CD4-positive, CD25-positive, alpha-beta regulatory T cell (primary cell): Measurements from ENCODE around the gene SLC35E1. TPM values are rescaled to one million over a fixed set of nuclear protein-coding genes. Genes with fewer than 3 reads are reported as not detected.
A peak's percentile ranks its signal among the peaks of the same experiment; 100 is the strongest.

ENCODE experiments used
- ATAC-seq, 2 donors: fragments of 150-1000 bp; cut with Tn5 transposase; one replicate each; pipeline ENCODE4 v1.10.0; 2021; ENCODE audit warnings: low read depth in 2 of 2, moderate number of reproducible peaks in 2 of 2, moderate library complexity in 1 of 2
- DNase-seq, 3 donors: peaks; one replicate each; pipeline versions ENCODE4 v3.0.0 to v3.0.0-alpha.2; 2012 to 2022; ENCODE audit warnings: mixed read lengths in 1 of 3
- H3K27ac ChIP-seq: one replicate; pipeline ENCODE4 v1.7.0; 2013; ENCODE audit warnings: mild to moderate bottlenecking, low read length; ENCODE audit not compliant: insufficient read depth, poor library complexity, severe bottlenecking
- H3K27me3 ChIP-seq: one replicate; pipeline ENCODE4 v1.7.0; 2013; ENCODE audit warnings: low read length; ENCODE audit not compliant: control insufficient read depth, insufficient read depth
- H3K36me3 ChIP-seq: one replicate; pipeline ENCODE4 v1.7.0; 2013; ENCODE audit warnings: mild to moderate bottlenecking, low read length, moderate library complexity; ENCODE audit not compliant: control insufficient read depth, insufficient read depth
- H3K4me1 ChIP-seq: 2 replicates; pipeline ENCODE4 v1.7.0; 2013; ENCODE audit warnings: mild to moderate bottlenecking, low read length; ENCODE audit not compliant: insufficient read depth, control insufficient read depth, poor library complexity, severe bottlenecking
- H3K4me3 ChIP-seq: one replicate; pipeline ENCODE4 v1.7.0; 2013; ENCODE audit warnings: low read depth, mild to moderate bottlenecking, low read length, moderate library complexity
- H3K9me3 ChIP-seq, 2 experiments: 1 replicate in 1 of 2; 2 replicates in 1 of 2; pipeline ENCODE4 v1.7.0; 2013; ENCODE audit warnings: low read length in 2 of 2, mild to moderate bottlenecking in 1 of 2, moderate library complexity in 1 of 2; ENCODE audit not compliant: control insufficient read depth in 2 of 2
- H3K27ac Mint-ChIP-seq, 3 donors: one replicate each; pipeline ENCODE4 v1.8.0; 2020 to 2022; ENCODE audit warnings: mild to moderate bottlenecking in 3 of 3, mixed read lengths in 3 of 3, moderate library complexity in 2 of 3
- H3K27me3 Mint-ChIP-seq: one replicate; pipeline ENCODE4 v1.8.0; 2022; ENCODE audit warnings: mild to moderate bottlenecking, mixed read lengths
- H3K36me3 Mint-ChIP-seq: one replicate; pipeline ENCODE4 v1.8.0; 2020; ENCODE audit warnings: mixed read lengths
- H3K4me1 Mint-ChIP-seq, 4 donors: one replicate each; pipeline ENCODE4 v1.8.0; 2020 to 2022; ENCODE audit warnings: mixed read lengths in 4 of 4, mild to moderate bottlenecking in 1 of 4
- H3K4me3 Mint-ChIP-seq, 4 donors: one replicate each; pipeline ENCODE4 v1.8.0; 2020 to 2022; ENCODE audit warnings: mild to moderate bottlenecking in 4 of 4, mixed read lengths in 4 of 4, moderate library complexity in 3 of 4
- H3K9me3 Mint-ChIP-seq, 7 donors: one replicate each; pipeline ENCODE4 v1.8.0; 2020 to 2022; ENCODE audit warnings: mixed read lengths in 7 of 7, mild to moderate bottlenecking in 3 of 7, moderate library complexity in 2 of 7
- polyA plus RNA-seq, 4 donors: library from polyadenylated mRNA; unstranded; fragments of 300-500 nt; fragmentation: Illumina TruSeq; gene quantifications; one replicate each; pipeline ENCODE4 v1.2.3, GENCODE V29; 2021
- total RNA-seq: library from RNA; stranded (reverse); gene quantifications from one replicate; pipeline ENCODE4 v1.2.3, GENCODE V29; 2022

The SLC35E1 gene
- total and polyA plus RNA-seq, 5 donors from 2014 or later, result 19.0 to 93.1 (median 28.2) TPM

GRCh38 chr19:16614941-16615340 lies 42.7 kb upstream of the SLC35E1 start:
- peak overlapping the region; percentile 47 to 91 (median 84) for H3K27ac Mint-ChIP-seq
- Histone ChIP-seq H3K36me3 (no peaks in the 10 kb centered on the region), H3K4me1 (peaks cover 30% of the 10 kb centered on the region), H3K4me3 (no peak overlapping the region), H3K9me3 (no peaks in the 10 kb centered on the region), H3K27ac (no peak overlapping the region), H3K27me3 (no peaks in the 10 kb centered on the region)
- H3K4me3 Mint-ChIP-seq, result peak overlapping the region in 3 of 4 donors; percentile 44 to 73 (median 56)
- DNase-seq (no peak), ATAC-seq (no peak)
- H3K27me3 Mint-ChIP-seq, result no peaks in the 10 kb centered on the region
- no peaks in the 10 kb centered on the region for H3K9me3 Mint-ChIP-seq
- H3K36me3 Mint-ChIP-seq, result peaks cover 4% of the 10 kb centered on the region
- H3K4me1 Mint-ChIP-seq, result peaks cover 6 to 89% (median 56%) of the 10 kb centered on the region in 4 donors

GRCh38 chr19:16613841-16614240 lies 41.6 kb upstream of the SLC35E1 start:
- H3K27me3 Mint-ChIP-seq, result no peaks in the 10 kb centered on the region
- H3K4me1 Mint-ChIP-seq, result peaks cover 7 to 87% (median 51%) of the 10 kb centered on the region in 4 donors
- no peak overlapping the region for H3K4me3 Mint-ChIP-seq
- peaks cover 4% of the 10 kb centered on the region for H3K36me3 Mint-ChIP-seq
- Histone ChIP-seq H3K36me3 (no peaks in the 10 kb centered on the region), H3K4me3 (no peak overlapping the region), H3K27ac (no peak overlapping the region), H3K27me3 (no peaks in the 10 kb centered on the region), H3K4me1 (peaks cover 25% of the 10 kb centered on the region), H3K9me3 (no peaks in the 10 kb centered on the region)
- H3K9me3 Mint-ChIP-seq, result no peaks in the 10 kb centered on the region
- ATAC-seq, result no peak
- no peak for DNase-seq
- peak overlapping the region in 2 of 3 donors; percentile 58 to 62 for H3K27ac Mint-ChIP-seq

DNA sequence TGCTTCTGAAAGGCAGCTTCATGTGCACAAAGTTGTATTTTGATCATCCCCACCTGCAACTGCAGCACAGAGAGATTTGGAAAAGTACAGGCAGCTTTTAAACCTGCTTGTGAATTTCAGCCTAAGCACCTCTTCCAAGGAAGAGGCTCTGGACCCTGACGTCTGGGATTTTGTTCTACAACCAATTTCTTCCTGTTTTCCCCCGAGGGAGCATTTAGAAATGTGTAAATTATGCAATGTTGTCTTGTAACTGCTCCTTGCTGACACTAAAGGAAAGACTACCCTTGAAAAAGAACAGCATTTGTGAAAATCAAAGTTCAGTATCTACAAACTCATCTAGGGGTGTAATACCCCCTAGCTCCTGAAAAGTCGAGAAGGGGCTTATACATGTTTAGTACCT lies 40.4 kb upstream of the SLC35E1 start:
- peak overlapping the region; percentile 9 to 75 (median 62) for H3K27ac Mint-ChIP-seq

GRCh38 chr19:16611121-16611520 lies 38.9 kb upstream of the SLC35E1 start:
- no peaks in the 10 kb centered on the region for H3K36me3 ChIP-seq
- H3K9me3 ChIP-seq, result no peaks in the 10 kb centered on the region
- H3K4me1 ChIP-seq, result peaks cover 22% of the 10 kb centered on the region
- DNase-seq (no peak), ATAC-seq (no peak)
- peaks cover 8% of the 10 kb centered on the region for H3K36me3 Mint-ChIP-seq
- H3K27me3 ChIP-seq, result no peaks in the 10 kb centered on the region
- no peak overlapping the region for H3K4me3 ChIP-seq
- no peaks in the 10 kb centered on the region for H3K27me3 Mint-ChIP-seq
- H3K4me1 Mint-ChIP-seq, result peaks cover 13 to 78% (median 46%) of the 10 kb centered on the region in 4 donors
- H3K27ac Mint-ChIP-seq, result peak overlapping the region; percentile 9 to 75 (median 68)
- H3K4me3 Mint-ChIP-seq, result no peak overlapping the region
- no peaks in the 10 kb centered on the region for H3K9me3 Mint-ChIP-seq
- H3K27ac ChIP-seq, result no peak overlapping the region

More for the DNA sequence above, 40.4 kb upstream of the SLC35E1 start:
- no peaks in the 10 kb centered on the region for H3K36me3 ChIP-seq
- H3K4me1 Mint-ChIP-seq, result peaks cover 13 to 87% (median 55%) of the 10 kb centered on the region in 4 donors
- no peaks in the 10 kb centered on the region for H3K27me3 Mint-ChIP-seq
- no peak overlapping the region for H3K4me3 ChIP-seq
- H3K36me3 Mint-ChIP-seq, result peaks cover 8% of the 10 kb centered on the region
- no peak for DNase-seq
- no peak overlapping the region for H3K27ac ChIP-seq
- peaks cover 25% of the 10 kb centered on the region for H3K4me1 ChIP-seq
- H3K9me3 ChIP-seq, result no peaks in the 10 kb centered on the region
- no peaks in the 10 kb centered on the region for H3K27me3 ChIP-seq
- H3K9me3 Mint-ChIP-seq, result no peaks in the 10 kb centered on the region
- no peak overlapping the region for H3K4me3 Mint-ChIP-seq
- ATAC-seq, result no peak

GRCh38 chr19:16609511-16610200 lies 37.4 kb upstream of the SLC35E1 start:
- Histone ChIP-seq H3K27me3 (no peaks in the 10 kb centered on the region), H3K4me1 (peaks cover 11% of the 10 kb centered on the region), H3K27ac (no peak overlapping the region), H3K9me3 (no peaks in the 10 kb centered on the region), H3K36me3 (no peaks in the 10 kb centered on the region), H3K4me3 (no peak overlapping the region)
- DNase-seq (no peak), ATAC-seq (no peak)
- Mint-ChIP-seq H3K36me3 (peaks cover 4% of the 10 kb centered on the region), H3K4me3 (no peak overlapping the region), H3K27ac (no peak overlapping the region), H3K4me1 (peaks cover 13 to 78% (median 44%) of the 10 kb centered on the region in 4 donors), H3K9me3 (no peaks in the 10 kb centered on the region), H3K27me3 (no peaks in the 10 kb centered on the region)

- peak overlapping the region in 1 of 4 donors; percentile 3 for H3K4me3 Mint-ChIP-seq
- H3K27ac ChIP-seq, result no peak overlapping the region
- no peaks in the 10 kb centered on the region for H3K9me3 Mint-ChIP-seq
- no peaks in the 10 kb centered on the region for H3K9me3 ChIP-seq
- no peaks in the 10 kb centered on the region for H3K36me3 ChIP-seq
- H3K4me3 ChIP-seq, result no peak overlapping the region
- peaks cover 11% of the 10 kb centered on the region for H3K4me1 ChIP-seq
- H3K36me3 Mint-ChIP-seq, result peaks cover 4% of the 10 kb centered on the region
- DNase-seq (no peak), ATAC-seq (no peak)
- H3K27me3 Mint-ChIP-seq, result no peaks in the 10 kb centered on the region
- peaks cover 13 to 73% (median 46%) of the 10 kb centered on the region in 4 donors for H3K4me1 Mint-ChIP-seq
- peak overlapping the region in 2 of 3 donors; percentile 75 to 89 for H3K27ac Mint-ChIP-seq
- H3K27me3 ChIP-seq, result no peaks in the 10 kb centered on the region
Observed at GRCh38 chr19:16608290-16608739, 36.1 kb upstream of the SLC35E1 start.

GRCh38 chr19:16607819-16608218 lies 35.6 kb upstream of the SLC35E1 start:
- Histone ChIP-seq H3K4me3 (no peak overlapping the region), H3K9me3 (no peaks in the 10 kb centered on the region), H3K27me3 (no peaks in the 10 kb centered on the region), H3K4me1 (peaks cover 11% of the 10 kb centered on the region), H3K27ac (no peak overlapping the region), H3K36me3 (no peaks in the 10 kb centered on the region)
- Mint-ChIP-seq H3K9me3 (no peaks in the 10 kb centered on the region), H3K27me3 (no peaks in the 10 kb centered on the region), H3K4me1 (peaks cover 13 to 69% (median 46%) of the 10 kb centered on the region in 4 donors), H3K4me3 (no peak overlapping the region), H3K36me3 (peaks cover 4% of the 10 kb centered on the region), H3K27ac (peak overlapping the region in 2 of 3 donors; percentile 75 to 89)
- DNase-seq (no peak), ATAC-seq (no peak)

DNA sequence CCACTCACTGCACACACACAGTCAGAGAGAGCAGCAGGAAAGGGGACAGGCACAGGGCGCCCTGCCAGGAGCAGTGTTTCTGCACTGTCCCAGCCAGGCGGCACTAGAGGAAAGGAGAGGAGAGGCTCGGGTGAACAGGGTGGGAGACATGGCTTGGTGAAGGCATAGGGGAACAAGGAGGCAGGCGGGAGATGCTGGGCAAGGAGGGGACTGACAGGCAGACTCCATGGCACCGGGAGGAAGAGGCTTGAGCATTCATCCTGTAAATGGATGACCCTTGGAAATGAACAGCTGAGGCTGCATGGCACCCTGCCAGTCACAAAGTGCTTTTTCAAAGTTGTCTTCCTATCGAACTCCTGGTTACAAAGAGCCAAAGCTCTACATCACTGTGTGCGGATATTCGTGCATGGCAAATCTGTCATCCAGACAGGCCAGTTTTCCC lies 33.4 kb upstream of the SLC35E1 start:
- ATAC-seq, result no peak
- H3K4me1 Mint-ChIP-seq, result peaks cover 7 to 64% (median 35%) of the 10 kb centered on the region in 4 donors

More for the DNA sequence above, 33.4 kb upstream of the SLC35E1 start:
- Histone ChIP-seq H3K4me3 (no peak overlapping the region), H3K4me1 (peaks cover 11% of the 10 kb centered on the region), H3K9me3 (no peaks in the 10 kb centered on the region), H3K36me3 (no peaks in the 10 kb centered on the region), H3K27ac (no peak overlapping the region), H3K27me3 (no peaks in the 10 kb centered on the region)
- no peaks in the 10 kb centered on the region for H3K9me3 Mint-ChIP-seq
- peak overlapping the region in 2 of 4 donors; percentile 50 to 61 for H3K4me3 Mint-ChIP-seq
- no peaks in the 10 kb centered on the region for H3K27me3 Mint-ChIP-seq
- DNase-seq, result no peak
- peaks cover 4% of the 10 kb centered on the region for H3K36me3 Mint-ChIP-seq
- peak overlapping the region; percentile 25 to 72 (median 58) for H3K27ac Mint-ChIP-seq
